Measurements from ENCODE around the gene HEPACAM2.
A peak's percentile ranks its signal among the peaks of the same experiment; 100 is the strongest.

HEPACAM2 gene

GRCh38 chr7:93202594-93203250 lies 23.5 kb downstream of the HEPACAM2 start:
- no peak for DNase-seq

DNA sequence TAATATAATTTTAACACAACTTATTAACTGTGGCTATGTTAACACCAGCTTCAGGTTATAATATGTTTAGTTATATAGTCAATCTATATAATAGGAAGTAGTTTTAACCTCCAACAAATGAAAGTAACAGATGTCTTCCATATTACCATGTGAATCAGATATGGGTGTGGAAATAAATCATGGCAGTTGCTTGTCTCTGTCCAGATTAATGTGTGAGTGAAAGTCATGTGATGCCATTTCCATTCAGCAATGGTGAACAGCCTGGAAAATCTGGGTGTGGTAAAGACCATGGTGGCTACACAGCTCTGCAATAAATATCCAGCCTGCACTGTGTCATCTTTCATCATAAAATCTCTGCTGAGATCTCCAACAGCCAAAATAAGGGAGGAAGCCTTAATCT lies 27.8 kb downstream of the HEPACAM2 start:
- no peak for DNase-seq

GRCh38 chr7:93196336-93196735 lies 29.9 kb downstream of the HEPACAM2 start:
- no peak for DNase-seq

- no peak for DNase-seq
Observed at GRCh38 chr7:93194386-93194785, 31.9 kb downstream of the HEPACAM2 start.

- DNase-seq, result no peak
Observed at GRCh38 chr7:93188870-93189634, 37.2 kb downstream of the HEPACAM2 start.

DNA sequence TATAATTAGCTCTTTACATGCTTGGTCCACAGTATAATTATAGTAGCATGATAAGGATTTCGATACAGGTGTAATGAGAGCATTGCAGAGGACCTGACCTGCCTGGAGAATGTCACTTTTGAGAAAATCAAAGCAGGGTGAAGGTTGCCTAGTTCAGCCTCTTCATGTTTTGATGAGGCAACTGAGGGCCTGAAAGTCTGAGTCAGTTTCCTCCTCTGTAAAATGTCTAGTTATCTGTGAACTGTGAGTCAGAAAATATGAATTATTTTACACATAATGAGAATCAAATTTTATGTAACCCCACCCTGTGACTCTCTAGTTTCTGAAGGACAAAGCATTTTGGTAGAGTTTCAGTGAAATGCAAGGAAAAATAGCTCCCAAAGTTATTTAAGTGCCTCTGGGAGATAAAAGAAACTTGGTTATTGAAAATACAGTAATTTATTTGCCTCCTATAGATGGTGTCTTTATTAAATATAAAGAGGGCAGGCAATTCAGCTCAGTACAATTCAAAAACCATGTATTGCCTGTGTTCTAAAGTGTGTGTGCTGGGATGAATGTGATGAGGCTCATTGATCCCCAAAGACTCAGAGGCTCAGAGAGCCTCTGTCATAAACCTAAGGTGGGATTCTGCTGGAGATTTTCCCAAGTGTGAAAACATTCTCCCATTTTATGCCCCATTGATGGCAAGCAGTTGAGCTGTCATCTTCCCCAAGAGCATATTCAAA lies 40.8 kb downstream of the HEPACAM2 start:
- DNase-seq, result no peak

DNA sequence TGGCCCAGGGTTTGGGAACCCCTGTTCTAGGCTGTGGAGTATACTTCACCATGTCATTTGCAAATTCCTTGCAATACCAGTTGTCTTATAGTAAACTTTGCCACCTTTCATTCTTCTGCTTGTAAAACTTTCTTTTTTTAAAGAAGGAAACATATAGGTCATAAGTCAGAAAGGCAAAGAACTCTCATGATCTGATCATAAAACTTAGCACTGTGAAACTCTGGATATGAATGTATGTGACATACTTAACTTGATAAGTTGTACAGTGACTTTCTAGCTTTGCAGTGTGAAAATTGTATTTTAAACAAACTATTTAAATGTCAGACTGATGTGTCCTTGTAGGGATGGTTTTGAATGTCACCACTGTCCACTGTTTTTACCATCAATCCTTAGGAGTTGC lies 47.1 kb downstream of the HEPACAM2 start:
- no peak for DNase-seq

DNA sequence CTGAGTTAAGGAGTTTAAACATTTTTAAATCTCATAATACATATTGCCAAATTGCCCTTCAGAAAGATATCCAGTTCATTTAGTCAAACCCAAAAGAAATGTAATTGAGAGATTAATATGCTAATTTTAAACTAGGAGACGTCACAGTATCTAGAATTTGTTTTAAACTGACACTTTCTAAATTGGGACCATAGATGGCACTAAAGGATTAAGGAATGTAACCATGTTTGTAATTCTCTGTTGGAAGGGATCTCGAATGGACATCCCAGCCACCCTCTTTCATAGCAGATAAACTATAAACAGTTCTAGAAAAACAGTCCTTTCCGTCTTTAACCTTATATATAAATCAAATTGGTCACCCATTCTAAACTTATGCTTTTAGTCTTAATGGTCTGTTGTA lies 48.1 kb downstream of the HEPACAM2 start:
- DNase-seq, result peak; percentile 61

GRCh38 chr7:93176992-93177580 lies 49.2 kb downstream of the HEPACAM2 start:
- DNase-seq, result no peak

GRCh38 chr7:93175219-93175618 lies 51.0 kb downstream of the HEPACAM2 start:
- no peak for DNase-seq

DNA sequence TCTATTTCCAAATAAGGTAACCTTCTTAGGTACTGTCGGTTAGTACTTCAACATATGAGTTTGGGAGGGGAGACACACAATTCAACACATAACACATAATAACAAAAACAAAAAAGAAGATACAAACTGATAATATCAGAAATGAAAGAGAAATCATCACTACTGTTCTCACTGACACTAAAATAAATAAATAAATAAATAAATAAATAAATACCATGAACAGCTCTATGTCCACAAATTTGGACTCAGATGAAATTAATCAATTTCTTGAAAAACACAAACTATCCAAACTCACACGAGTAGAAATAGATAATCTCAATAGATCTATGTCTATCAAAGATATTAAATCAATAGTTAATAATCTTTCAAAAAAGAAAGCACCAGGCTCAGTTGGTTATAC lies 53.6 kb downstream of the HEPACAM2 start:
- no peak for DNase-seq

DNA sequence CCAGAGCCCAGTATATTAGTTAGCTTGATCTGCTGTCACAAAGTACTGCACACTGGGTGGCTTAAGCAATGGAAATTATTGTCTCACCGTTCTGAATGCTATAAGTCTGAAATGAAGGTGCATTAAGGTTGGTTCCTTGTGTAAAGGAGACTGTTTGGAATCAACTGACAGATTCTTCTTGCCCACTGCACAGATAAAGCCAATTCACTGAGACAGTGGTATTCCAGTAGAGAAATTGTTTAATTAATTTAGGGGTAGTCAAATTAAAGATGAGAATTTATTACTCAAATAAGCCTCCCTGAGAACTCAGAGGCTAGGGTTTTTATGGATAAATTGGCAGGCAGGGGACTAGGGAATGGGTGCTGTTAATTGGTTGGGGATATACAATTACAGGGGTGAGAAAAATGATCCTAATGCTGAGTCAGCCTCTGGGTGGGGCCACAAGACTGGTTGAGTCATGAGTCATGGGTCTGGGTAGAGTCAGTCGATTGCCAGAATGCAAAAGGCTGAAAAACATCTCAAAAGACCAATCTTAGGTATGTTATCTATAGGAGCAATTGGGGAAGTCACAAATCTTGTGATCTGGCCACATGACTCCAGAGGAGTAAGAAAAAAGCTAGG lies 54.6 kb downstream of the HEPACAM2 start:
- DNase-seq, result no peak

DNA sequence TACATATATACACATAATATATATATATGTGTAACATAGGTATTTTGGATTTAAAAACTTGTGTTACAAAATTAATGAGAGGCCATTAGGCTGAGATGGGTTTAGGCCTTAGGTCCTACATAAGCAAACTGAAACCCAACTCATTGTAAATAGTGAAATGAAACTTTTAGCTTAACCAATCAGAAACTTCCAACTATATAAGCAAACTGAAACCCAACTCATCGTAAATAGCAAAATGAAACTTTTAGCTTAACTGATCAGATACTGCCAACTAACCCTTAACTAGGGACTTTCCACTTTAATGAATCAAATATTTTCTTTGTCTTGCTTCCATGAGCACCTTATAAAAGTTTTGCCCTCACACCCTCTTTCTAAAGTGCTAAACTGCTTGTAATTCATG lies 60.8 kb downstream of the HEPACAM2 start:
- DNase-seq, result no peak

GRCh38 chr7:93164766-93165165 lies 61.5 kb downstream of the HEPACAM2 start:
- DNase-seq, result no peak

DNA sequence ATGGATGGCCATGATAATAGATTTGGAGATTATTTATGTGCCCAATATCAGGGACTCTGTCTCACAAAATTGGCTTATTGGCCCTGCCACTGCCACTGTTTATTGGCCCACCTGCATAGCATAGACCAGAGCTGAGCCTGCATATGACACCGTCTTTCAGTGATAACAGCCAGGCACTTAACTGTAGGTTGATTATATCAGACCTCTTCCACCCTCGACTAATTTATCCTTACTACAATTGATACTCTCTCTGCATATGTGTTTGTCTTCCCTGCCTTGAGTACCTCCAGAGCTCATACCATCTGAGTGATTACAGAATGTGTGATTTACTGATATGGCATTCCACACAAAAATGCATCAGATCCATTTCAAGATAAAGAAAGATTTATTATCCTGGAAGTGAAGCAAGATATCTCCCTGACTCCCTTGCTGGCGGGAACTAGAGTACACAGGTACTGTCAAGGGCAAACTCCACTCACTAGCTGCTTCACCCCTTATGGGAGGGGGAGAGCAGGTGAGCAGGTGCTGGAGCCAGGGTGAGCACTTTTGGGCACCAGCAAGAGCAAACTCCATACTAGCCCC lies 65.0 kb downstream of the HEPACAM2 start:
- no peak for DNase-seq

GRCh38 chr7:93160410-93160809 lies 65.9 kb downstream of the HEPACAM2 start:
- no peak for DNase-seq

GRCh38 chr7:93159490-93159889 lies 66.8 kb downstream of the HEPACAM2 start:
- DNase-seq, result no peak

DNA sequence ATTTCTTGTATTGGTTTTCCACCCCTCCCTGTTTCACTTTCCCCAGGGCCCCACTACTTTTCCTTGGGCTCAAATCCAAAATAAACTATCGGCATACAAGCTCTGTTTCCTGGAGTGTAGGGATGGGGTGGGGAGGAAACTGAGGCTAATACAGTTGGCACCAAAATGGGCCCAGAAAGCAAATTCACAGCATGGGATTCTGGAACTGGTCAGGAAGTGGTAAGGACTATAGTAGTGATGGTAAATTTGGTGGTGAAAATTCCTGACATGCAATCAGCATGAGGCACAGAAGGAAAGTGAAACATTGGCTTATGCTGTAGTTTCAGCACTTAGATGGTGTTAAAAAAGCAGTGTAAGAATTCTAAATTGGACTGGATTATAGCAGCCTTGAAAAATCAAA lies 69.4 kb downstream of the HEPACAM2 start:
- DNase-seq, result no peak

- DNase-seq, result no peak
Observed at GRCh38 chr7:93150200-93150835, 76.0 kb downstream of the HEPACAM2 start.

DNA sequence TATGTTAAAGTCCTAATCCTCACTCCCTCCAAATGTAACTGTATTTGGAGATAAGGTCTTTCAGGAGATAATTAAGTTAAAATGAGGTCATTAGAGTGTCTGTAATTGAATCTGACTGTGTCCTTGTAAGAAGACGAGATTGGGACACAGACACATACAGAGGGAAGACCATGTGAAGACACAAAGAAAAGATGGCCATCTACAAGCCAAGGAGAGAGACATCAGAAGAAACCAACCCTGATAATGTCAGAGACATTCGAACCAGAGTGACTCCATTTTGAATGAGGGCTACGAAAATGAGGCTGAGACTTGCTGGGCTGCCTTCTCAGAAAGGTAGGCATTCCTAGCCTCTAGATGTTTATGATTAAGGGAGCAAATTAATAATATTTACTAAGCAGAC lies 77.5 kb downstream of the HEPACAM2 start:
- no peak for DNase-seq

- DNase-seq, result no peak
Observed at GRCh38 chr7:93148144-93148543, 78.1 kb downstream of the HEPACAM2 start, which contains the start of gene SAMD9L. SAMD9L (minus strand) TSS chr7:93148385; CDS start chr7:93135971, 12,414 bp downstream.

DNA sequence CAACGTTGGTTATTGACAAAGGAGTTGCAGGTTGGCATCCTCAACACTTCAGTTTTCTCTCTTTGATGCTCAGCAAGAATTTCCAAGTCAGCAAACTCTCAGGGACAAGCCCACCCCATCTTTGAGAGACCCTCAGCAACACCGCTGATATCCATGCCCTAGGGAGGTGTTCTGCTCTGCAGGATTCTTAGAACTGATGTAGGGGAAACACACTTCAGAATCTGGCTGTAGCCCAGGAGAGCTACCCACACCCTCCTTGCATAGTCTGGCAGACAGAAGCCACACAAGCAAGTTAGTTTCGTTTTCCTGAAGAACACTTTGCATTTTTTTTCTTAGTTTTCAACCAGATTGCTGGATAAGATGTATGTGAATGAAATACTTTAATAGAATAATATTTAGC lies 78.9 kb downstream of the HEPACAM2 start:
- no peak for DNase-seq
